Hepatocyte (in vitro differentiated cells): ENCODE results near the gene PXN. TPM values are rescaled to one million over a fixed set of nuclear protein-coding genes. Genes with fewer than 3 reads are reported as not detected.

ENCODE experiments used
- DNase-seq: peaks from one replicate; pipeline ENCODE4 v3.0.0-alpha.2; 2016; ENCODE audit warnings: low spot score
- H2AFZ ChIP-seq: fragments of 200-600 bp; sonication (generic); 2 replicates; pipeline ENCODE4 v1.6.0; 2016; ENCODE audit warnings: antibody characterized with exemption, mild to moderate bottlenecking
- H3K27ac ChIP-seq: fragments of 200-600 bp; sonication (generic); 2 replicates; pipeline ENCODE4 v1.5.1; 2016; ENCODE audit warnings: mild to moderate bottlenecking
- H3K27me3 ChIP-seq: fragments of 200-600 bp; sonication (generic); 2 replicates; pipeline ENCODE4 v1.6.1; 2016
- H3K36me3 ChIP-seq: fragments of 200-600 bp; sonication (generic); replicated peaks from 2 replicates; pipeline ENCODE4 v1.5.1; 2016; ENCODE audit warnings: low read depth; ENCODE audit not compliant: insufficient read depth
- H3K4me1 ChIP-seq: fragments of 200-600 bp; sonication (generic); 2 replicates; pipeline ENCODE4 v1.5.1; 2016; ENCODE audit warnings: mild to moderate bottlenecking, moderate library complexity; ENCODE audit not compliant: insufficient read depth
- H3K4me2 ChIP-seq: fragments of 200-600 bp; sonication (generic); 2 replicates; pipeline ENCODE4 v1.6.0; 2016
- H3K4me3 ChIP-seq: fragments of 200-600 bp; sonication (generic); 2 replicates; pipeline ENCODE4 v1.5.1; 2016; ENCODE audit warnings: mild to moderate bottlenecking
- H3K79me2 ChIP-seq: fragments of 200-600 bp; sonication (generic); 2 replicates; pipeline ENCODE4 v1.6.0; 2017; ENCODE audit warnings: mild to moderate bottlenecking
- H3K9me2 ChIP-seq: fragments of 200-600 bp; sonication (generic); replicated peaks from 2 replicates; pipeline ENCODE4 v1.6.0; 2017; ENCODE audit warnings: mild to moderate bottlenecking; ENCODE audit not compliant: insufficient read depth
- H3K9me3 ChIP-seq: fragments of 200-600 bp; sonication (generic); 2 replicates; pipeline ENCODE4 v1.5.1; 2016; ENCODE audit warnings: low read depth, mild to moderate bottlenecking
- H4K20me1 ChIP-seq: fragments of 200-600 bp; sonication (generic); 2 replicates; pipeline ENCODE4 v1.6.0; 2016; ENCODE audit warnings: mild to moderate bottlenecking; ENCODE audit not compliant: insufficient read depth, poor library complexity, severe bottlenecking
- CTCF ChIP-seq: fragments of 200-600 bp; sonication (generic); IDR thresholded peaks from 2 replicates; pipeline ENCODE4 v1.5.1; 2016; ENCODE audit warnings: antibody characterized with exemption, mild to moderate bottlenecking; ENCODE audit not compliant: poor library complexity
- EZH2 ChIP-seq: fragments of 200-600 bp; sonication (generic); IDR thresholded peaks from 2 replicates; pipeline ENCODE4 v1.6.1; 2016; ENCODE audit warnings: antibody characterized with exemption, mild to moderate bottlenecking, borderline replicate concordance
- EZH2phosphoT487 ChIP-seq: fragments of 200-600 bp; sonication (generic); IDR thresholded peaks from one replicate; pipeline ENCODE4 v1.6.1; 2018; ENCODE audit warnings: antibody characterized with exemption, mild to moderate bottlenecking, low read depth, moderate library complexity; ENCODE audit not compliant: unreplicated experiment, severe bottlenecking
- WGBS: methylation state at CpG from one replicate; pipeline ENCODE4 v1.1.6; 2016; ENCODE audit warnings: low lambda C conversion rate; ENCODE audit errors: missing lambda C conversion rate; 5-methylcytosine and 5-hydroxymethylcytosine counted together
- polyA plus RNA-seq: library from polyadenylated mRNA; unstranded; fragments of >200 nt; fragmentation: Nextera tagmentation; extraction: Ambion mirVana; gene quantifications from 2 replicates; pipeline ENCODE4 v1.2.1, GENCODE V29; 2016
- total RNA-seq: library from RNA; depleted of rRNA; stranded (reverse); fragments of >200 nt; gene quantifications from 2 replicates; pipeline ENCODE4 v1.2.3, GENCODE V29; 2014

The PXN gene
- total and polyA plus RNA-seq, 2 experiments from 2014 or later = 26.7 to 61.7 TPM

GRCh38 chr12:120242971-120243699, 22.4 kb downstream of the PXN start:
- H3K4me2 ChIP-seq = no peak overlapping the region
- peak overlapping the region; percentile 8 for H3K27ac ChIP-seq
- H3K4me1 ChIP-seq = peaks cover 54% of the 10 kb centered on the region

GRCh38 chr12:120242275-120242799, 23.2 kb downstream of the PXN start:
- no peak for DNase-seq
- Histone ChIP-seq H3K4me2 (no peak overlapping the region), H4K20me1 (peaks cover 48% of the 10 kb centered on the region), H3K79me2 (peaks cover 96% of the 10 kb centered on the region), H3K27me3 (no peaks in the 10 kb centered on the region), H3K36me3 (no peaks in the 10 kb centered on the region), H2AFZ (no peak overlapping the region), H3K4me3 (no peak overlapping the region), H3K4me1 (peaks cover 47% of the 10 kb centered on the region), H3K27ac (no peak overlapping the region), H3K9me2 (no peaks in the 10 kb centered on the region), H3K9me3 (no peaks in the 10 kb centered on the region)
- no peak for TF ChIP-seq EZH2phosphoT487
- TF ChIP-seq EZH2 = no peak
- TF ChIP-seq CTCF = no peak
- 65% methylated on average over 9 of the region's 9 CpGs for WGBS

More at GRCh38 chr12:120242971-120243699, 22.4 kb downstream of the PXN start:
- peaks cover 51% of the 10 kb centered on the region for H4K20me1 ChIP-seq
- 50% methylated on average over 8 of the region's 8 CpGs for WGBS
- no peaks in the 10 kb centered on the region for H3K9me2 ChIP-seq
- no peaks in the 10 kb centered on the region for H3K36me3 ChIP-seq
- DNase-seq = no peak
- no peak overlapping the region for H2AFZ ChIP-seq
- no peak overlapping the region for H3K4me3 ChIP-seq
- H3K79me2 ChIP-seq = peaks cover 96% of the 10 kb centered on the region
- H3K9me3 ChIP-seq = no peaks in the 10 kb centered on the region
- H3K27me3 ChIP-seq = no peaks in the 10 kb centered on the region
- TF ChIP-seq EZH2 = no peak
- no peak for TF ChIP-seq CTCF
- no peak for TF ChIP-seq EZH2phosphoT487

GRCh38 chr12:120241561-120242274, 23.8 kb downstream of the PXN start:
- no peak overlapping the region for H2AFZ ChIP-seq
- H4K20me1 ChIP-seq = peaks cover 48% of the 10 kb centered on the region
- no peak for DNase-seq
- no peaks in the 10 kb centered on the region for H3K9me3 ChIP-seq
- H3K27me3 ChIP-seq = no peaks in the 10 kb centered on the region
- H3K79me2 ChIP-seq = peaks cover 96% of the 10 kb centered on the region
- TF ChIP-seq EZH2 (no peak), CTCF (no peak), EZH2phosphoT487 (no peak)
- 73% methylated on average over 9 of the region's 9 CpGs for WGBS
- H3K9me2 ChIP-seq = no peaks in the 10 kb centered on the region
- H3K4me3 ChIP-seq = no peak overlapping the region
- H3K4me2 ChIP-seq = no peak overlapping the region
- H3K4me1 ChIP-seq = peaks cover 47% of the 10 kb centered on the region
- no peaks in the 10 kb centered on the region for H3K36me3 ChIP-seq
- no peak overlapping the region for H3K27ac ChIP-seq
